HG03064 (cell line): ENCODE results near the gene DISP3.

Experiments
- ATAC-seq: cut with Tn5 transposase; IDR thresholded peaks from one replicate; pipeline ENCODE4 v1.9.1; 2021; ENCODE audit warnings: low read depth; ENCODE audit not compliant: unreplicated experiment

Gene DISP3

DNA sequence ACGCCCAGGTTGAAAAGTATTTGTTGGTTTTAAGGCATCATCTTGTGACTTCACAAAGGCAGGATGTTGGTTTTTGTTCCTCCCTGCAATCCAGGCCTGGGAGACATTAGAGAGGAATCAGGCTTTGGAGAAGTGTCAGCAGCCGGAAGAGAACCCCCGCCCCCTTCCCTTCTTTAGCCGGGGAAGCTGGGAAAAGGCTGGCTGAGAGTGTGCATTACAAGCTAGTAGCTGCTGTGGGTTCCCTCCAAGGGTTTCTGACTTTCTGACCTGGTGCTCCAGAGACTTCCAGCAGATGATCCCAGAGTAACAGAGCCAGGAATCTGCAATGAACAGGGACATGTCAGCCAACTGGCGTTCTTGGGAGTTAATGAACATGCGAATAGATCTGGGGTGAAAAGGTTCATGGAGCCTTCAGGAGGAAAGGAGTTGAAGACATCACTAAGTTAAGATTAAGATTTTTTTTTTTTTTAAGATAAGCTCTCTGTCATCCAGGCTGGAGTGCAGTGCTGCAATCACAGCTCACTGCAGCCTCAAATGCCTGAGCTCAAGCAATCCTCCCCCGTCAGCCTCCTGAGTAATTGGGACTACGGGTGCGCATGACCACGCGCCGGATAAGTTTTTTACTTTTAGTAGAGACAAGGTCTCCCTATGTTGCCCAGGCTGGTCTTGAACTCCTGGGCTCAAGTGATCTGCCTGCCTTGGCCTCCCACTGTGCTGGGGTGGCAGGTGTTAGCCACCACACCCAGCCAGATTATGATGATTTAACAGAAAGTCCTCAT lies 7.5 kb downstream of the DISP3 start:
- no peak for ATAC-seq

DNA sequence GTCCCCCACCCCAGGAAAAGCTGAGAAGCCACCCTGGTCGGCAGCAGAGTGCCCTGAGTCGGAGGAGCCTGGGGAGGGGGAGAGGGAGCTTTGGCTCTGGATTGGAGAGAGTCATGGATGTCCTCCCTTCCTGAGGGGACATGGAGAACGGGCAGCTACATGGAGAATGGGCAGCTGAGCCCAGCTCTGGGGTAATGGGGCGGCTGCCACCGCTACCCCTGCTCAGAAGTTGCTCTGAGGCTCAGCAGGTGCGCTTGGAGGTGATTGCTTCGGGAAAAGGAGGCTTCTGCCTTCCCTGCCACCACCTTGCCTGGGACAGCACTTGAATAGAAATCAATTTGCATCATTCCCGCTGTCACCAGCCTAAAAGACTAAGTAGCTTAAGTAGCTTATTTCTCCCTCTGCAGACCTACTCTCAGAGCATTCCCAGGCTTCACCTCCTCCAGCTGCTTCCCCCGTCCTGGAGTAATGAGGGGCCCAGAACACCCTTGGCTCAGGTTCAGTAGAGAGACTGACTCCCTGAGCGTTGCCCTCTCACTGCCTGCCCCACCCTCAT lies 8.3 kb downstream of the DISP3 start:
- ATAC-seq: no peak

DNA sequence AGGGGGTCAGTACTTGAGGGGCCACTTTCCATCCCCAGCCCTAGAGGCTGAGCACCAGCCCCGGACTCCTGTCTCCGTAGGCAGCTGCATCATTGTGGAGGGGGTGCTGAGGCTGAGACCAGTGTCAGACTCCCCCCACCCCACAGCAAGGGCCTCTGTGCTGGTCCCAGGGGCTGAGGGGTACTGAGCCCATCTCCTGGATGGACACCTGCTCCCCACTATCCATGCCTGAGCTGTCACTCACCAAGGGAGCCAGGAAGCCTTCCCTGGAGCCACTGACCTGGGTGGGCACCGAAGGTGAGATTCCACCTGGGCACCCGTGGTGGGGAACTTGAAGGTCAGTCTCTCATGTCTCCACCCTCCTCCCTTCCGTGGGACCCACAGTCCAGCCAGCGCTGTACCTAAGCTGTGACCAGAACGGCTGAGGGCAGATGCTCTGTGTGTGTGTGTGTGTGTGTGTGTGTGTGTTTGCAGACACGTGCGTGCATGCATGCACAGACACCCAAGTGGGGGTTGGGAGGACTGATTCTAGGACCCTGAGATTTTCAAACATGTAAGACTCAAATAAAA lies 9.3 kb downstream of the DISP3 start:
- ATAC-seq: no peak

DNA sequence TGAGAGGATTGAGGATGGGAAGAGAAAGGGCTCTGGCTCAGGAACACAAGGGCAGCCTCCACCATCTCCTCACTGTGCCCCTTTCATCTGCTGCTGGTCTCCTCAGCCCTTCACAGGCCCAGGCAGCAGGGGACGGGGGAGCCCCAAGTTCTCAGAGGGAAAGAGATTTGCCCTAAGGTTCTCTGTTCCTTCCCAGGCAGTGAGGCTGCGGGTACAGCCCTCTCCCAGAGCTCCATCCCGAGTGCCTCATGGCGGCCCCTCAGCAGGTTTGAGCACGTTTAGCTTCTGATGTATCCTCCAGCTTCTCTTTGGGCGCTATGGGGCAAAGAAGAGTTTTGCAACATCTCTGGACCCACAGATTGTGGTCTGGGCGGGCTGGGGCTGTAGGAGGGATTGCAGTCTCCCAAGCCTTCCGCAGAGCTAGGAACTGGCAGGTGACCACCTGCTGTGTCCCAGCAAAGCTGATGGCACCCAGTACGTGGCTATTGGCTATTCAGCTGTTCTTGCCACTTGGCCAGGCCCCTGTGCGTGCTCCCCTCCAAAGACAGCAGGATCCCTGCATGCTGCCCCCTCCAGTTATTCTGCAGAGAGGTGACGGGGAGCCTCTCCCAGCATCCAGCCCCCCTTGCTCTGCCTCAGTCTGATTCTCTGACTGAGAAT lies 10.1 kb downstream of the DISP3 start:
- ATAC-seq: no peak

DNA sequence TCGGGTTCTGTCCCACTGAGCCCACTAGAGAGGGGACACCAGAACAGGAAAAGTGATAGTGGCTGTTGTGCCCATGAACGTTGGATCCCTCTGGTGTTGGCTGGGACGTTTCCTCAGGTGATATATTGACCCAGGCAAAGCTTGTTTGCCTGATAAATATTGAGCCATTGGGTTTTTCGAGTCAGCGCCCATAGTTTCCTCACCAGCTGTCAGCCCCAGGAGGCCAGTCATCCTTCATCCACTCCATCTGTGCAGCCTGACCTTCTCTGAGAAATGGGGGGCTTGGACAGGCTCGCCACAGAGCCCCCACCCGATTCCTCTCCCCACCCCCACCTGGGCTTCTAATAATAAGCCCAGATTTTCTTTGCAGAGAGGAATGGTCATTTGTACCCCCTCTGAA lies 13.3 kb downstream of the DISP3 start:
- no peak for ATAC-seq

DNA sequence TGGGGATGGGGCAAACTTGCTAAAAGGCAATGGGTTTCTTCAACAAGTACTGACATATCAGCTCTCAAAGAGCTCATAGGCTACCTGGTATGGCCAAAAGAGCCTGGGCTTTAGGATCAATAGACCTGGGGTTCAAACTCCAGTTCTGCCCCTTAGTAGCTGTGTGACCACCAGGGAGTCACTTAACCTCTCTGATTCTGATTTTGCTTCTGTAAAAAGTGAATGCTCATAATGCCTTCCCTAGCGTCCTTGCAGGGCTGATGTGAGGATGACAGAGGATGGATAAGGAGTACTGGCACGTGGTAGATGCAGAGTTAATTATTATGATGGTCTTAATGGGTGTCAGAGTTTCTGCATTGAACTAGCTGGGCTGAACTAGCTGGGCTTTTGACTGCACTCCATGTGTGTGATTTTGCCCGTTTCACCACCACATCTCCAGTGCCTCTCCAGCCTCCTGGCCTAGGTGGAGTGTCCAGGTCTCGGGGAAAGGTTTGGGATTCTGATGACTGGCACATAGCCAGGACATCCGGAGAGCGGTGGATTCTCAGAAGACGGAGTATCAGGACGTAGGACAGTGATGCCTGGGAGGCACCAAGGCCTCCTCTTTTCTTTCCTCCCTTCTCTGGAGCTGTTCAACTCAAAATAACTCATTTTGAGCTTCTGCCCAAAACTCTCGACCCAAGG lies 15.2 kb downstream of the DISP3 start:
- ATAC-seq: no peak

DNA sequence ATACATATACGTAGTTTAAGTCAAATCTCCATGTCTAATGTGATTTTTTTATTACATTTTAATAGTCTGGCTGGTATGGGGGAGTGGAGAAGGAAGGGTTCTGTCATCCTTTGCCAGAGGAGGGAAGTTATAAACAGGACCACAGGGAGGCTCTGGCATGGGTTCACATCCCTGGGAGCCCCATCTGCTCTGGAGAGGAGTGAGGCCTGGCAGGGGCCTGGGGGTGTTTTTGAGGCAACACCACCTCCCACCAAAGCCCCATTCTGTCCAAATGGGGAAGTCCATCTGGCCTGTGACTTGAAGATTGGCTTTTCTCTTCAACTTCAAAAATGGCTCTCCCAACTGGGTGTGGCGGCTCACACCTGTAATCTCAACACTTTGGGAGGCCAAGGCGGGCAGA lies 15.8 kb downstream of the DISP3 start:
- no peak for ATAC-seq

DNA sequence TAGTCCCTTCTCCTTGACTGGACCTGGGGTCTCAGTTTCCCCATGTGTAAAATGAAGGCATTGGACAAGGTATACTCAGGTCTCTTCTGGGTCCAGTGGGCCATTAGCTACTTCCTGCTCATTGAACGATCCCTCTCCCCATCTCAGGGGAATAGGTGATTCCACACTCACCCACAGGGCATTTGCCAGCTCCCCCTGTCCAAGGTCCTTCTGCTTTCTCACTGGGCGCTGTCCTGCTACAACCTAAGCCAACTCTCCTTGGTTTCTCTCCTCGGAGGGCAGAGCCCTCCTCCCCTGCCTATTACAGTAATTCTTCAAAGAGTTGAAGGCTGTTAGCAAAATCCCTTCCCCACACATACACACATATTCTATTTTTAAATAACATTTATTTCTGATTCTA lies 16.6 kb downstream of the DISP3 start:
- ATAC-seq: no peak

DNA sequence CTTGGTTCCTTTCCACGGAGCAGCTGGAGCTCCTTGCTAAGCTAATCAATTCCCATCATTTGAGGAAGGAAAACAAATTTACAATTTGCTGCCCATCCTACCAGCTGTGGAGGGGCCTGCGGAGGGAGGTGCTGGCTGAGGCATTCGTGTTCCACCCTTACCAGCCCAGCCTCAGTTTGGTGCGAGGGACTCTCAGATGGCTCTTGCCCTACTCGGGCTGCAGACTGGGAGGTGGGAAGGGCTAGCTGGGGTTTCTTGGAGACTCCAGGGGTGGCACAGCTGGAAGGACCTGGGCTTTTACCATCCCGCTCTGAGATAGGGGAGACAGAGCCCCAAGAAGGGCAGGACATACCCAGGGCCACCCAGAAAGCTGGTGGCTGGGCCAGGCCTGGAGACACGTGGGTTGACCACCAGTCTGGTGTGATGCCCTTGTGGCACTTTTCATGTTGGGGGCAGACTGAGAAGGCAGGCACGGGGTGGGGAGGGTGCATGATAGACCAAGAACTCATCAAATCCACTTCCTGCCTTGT lies 17.7 kb downstream of the DISP3 start:
- no peak for ATAC-seq

DNA sequence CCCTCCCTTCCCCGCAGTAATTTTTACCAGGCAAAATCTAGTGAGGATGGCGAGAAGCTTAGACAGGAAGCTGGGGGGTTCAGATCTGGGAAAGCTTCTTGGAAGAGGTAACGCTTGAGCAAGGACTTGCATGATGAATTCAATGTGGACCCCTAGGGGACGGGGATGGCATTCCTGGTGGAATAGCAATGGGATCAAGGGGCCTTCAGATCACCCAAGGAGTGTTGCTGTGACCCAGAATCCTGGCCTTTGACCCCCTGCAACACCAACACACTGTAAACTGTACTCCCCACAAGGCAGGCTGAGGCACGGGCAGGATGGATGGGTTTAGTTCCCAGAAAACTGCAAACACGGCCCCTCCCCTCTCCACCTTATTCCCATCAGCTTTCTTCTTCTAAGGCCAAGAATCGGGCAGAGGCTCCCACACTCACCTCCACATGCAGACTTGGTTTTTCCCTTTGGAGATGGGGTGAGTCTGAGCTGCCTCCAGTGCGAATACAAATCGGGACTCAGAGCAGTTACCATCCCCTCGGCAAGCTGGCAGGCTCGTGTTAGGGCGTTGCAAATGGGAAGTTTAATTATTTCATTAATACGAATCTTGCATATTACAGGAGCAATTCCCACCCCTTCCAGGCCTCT lies 20.1 kb downstream of the DISP3 start:
- ATAC-seq: no peak

DNA sequence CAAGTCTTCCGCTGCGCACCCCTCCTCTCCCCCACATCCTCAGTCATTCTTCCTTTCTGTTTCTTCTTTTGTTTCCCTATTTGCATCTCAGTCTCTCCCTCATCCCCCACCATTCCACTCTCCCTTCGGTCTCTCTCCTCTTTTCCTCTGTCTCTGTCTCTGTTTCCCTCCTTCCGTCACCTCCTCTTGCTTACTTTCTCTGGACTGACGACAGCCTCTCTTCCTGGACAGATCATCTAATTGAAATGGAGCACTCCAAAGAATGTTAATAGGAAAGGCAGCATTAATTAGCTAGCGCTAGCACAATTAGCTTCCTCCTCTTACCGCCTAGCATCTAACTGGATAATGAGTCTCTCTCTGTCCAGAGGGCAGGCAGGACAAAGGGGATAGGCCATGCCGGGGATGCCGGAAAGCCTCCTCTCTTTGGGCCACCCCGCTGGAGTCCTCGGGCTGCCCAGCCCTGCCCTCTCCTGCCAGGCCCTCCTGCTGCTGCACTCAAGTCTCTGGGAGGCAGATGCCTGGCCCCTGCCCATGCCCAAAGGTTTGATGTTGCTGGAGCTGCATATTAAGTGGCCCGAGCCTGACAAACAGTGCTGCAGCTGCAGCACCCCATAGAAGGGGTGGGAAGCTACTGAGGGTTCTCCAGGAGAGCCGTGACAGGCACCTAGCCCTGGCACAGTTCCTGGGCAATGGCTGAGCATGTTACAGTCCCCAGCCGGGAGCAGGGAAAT lies 20.8 kb downstream of the DISP3 start:
- ATAC-seq: no peak

DNA sequence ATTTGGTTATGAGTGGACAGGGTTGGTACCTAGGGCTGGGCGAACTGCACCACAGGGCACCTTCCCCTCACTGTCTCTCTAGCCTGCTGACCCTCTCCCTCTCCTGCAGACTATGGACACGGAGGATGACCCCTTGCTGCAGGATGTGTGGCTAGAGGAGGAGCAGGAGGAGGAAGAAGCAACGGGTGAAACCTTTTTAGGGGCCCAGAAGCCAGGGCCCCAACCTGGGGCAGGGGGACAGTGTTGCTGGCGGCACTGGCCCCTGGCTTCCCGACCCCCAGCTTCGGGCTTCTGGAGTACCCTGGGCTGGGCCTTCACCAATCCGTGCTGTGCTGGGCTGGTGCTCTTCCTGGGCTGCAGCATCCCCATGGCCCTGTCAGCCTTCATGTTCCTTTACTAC lies 21.9 kb downstream of the DISP3 start:
- no peak for ATAC-seq

DNA sequence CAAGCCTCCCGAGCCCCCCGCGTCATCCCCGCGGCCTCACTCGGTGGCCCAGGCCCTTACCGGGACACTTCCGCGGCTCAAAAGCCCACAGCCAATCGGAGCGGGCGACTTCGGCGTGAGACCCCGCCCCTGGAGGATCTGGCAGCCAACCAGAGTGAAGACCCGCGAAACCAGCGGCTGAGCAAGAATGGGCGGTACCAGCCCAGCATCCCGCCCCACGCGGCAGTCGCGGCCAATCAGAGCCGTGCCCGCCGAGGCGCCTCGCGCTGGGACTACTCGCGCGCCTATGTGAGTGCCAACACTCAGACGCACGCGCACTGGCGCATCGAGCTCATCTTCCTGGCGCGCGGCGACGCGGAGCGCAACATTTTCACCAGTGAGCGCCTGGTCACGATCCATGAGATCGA lies 22.5 kb downstream of the DISP3 start:
- ATAC-seq: no peak

DNA sequence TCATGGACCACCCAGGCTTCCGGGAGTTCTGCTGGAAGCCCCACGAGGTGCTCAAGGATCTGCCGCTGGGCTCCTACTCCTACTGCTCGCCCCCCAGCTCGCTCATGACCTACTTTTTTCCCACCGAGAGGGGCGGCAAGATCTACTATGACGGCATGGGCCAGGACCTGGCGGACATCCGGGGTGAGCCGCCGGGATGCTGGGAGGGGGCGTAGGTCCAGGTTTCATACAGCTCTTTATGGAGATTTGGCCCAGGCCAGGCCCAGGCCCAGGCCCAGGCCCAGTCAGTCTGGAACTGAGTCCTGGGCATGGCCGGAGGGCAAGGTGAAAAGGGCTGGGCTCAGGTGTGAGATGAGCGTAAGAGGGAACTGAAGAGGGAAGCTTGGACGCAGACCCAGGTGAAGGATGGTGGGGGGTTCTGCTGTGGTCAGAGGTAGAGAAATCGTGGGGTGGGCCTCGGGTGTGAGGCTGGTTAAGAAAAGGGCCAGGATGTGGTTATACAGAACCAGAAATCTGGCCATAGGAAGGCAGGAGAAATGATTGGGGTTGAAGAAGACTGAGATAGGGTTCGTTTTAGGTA lies 23.0 kb downstream of the DISP3 start:
- ATAC-seq: no peak

DNA sequence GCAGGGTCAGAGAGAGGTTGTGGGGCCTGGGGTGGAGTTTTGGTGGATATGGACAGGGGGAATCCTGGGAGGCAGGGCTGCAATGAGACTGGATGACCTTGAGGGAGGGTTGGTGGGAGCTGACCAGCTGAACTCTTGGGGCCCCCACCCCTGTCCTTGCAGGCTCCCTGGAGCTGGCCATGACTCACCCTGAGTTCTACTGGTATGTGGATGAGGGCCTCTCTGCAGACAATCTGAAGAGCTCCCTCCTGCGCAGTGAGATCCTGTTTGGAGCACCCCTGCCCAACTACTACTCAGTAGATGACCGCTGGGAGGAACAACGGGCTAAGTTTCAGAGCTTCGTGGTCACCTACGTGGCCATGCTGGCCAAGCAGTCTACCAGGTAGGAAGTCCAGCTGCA lies 23.6 kb downstream of the DISP3 start:
- no peak for ATAC-seq

DNA sequence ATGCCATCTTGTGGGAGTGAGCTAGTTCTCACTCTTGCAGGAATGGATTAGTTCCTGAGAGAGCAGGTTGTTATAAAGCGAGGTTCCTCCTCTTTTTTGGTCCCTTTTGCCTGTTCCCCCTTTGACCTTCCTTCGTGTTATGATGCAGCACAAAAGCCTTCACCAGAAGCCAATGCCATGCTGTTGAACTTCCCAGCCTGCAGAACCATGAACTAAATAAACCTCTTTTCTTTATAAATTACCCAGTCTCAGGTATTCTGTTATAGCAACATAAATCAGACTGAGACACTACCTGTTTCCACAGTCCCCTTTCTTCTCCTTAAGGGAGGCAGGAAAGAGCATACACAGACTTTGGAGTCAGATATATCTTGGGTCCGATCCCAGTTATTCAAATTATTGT lies 25.6 kb downstream of the DISP3 start:
- no peak for ATAC-seq

DNA sequence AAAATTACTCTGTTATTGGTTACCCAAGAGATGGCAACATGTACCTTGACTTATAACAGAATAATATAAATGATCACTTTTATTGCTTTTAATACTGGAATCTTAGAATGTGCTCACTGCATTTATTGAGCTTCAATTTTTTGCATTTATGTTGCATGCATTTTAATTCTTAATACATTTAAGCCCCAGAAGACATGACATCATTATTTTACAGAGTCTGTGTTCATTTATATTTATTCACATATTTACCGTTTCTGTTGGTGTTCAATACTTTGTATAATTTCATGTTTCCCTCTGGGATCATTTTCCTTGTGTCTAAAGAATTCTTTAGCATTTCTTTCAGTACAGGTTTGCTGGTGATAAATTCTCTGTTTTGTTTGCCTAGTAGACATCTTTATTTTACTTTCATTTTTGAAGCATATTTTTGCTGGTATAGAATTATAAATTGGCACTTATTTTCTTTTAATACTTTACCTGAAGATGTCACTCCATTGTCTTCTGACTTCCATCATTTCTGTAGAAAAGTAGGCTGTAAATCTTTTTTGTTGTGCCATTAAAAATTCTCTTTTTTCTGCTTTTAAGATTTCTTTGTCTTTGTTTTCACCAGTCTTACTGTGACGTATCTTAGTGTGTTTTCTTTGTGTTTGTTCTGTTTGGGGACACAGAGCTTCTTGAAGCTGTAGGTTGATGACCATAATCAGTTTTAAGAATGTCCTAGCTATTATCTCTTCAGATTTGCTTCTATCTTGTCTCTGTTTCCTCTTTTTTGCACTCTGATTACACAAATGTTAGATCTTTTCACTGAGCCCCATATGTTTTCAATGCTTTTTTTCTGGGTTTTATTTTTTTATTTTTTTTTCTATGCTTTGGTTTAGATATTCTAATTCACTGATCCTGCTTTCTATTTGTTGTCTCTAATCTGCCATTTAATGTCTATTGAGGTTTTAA lies 26.9 kb downstream of the DISP3 start:
- no peak for ATAC-seq

DNA sequence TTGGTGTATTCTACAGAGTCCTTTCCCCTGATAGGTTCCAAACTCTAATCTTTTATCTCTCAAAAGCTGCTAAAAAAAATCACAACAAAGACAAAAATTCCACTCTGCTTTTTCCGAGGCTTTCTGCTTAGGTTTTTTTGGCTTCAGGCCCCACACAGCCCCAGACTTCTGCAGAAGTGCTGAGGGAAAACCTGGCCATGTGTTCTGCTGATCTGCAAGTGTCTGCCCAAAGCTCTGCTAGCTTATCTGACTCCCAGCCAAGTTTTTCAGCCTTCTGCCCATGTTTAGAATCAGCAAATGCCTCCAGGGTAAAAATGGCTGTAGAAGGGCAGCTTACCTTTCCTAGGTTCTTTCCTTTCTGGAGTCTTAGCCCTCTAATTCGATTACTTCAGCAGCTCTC lies 28.4 kb downstream of the DISP3 start:
- no peak for ATAC-seq
